A549 (cell line): ENCODE results near the gene PRAMEF11.

Experiments
- EHMT2 ChIP-seq: fragments of 200-600 bp; sonication (generic); IDR thresholded peaks from 2 replicates; pipeline ENCODE4 v1.6.1; 2016; ENCODE audit warnings: antibody characterized with exemption, low read depth, mild to moderate bottlenecking, moderate library complexity
- EP300 ChIP-seq, 2 experiments: fragments of >200 bp; sonication (Bioruptor Twin); formaldehyde crosslinking; IDR thresholded peaks; 2 replicates in 1 of 2; 3 replicates in 1 of 2; pipeline ENCODE4 v1.6.1; 2016 to 2017
- HDAC2 ChIP-seq: fragments of 200-600 bp; sonication (generic); IDR thresholded peaks from 2 replicates; pipeline ENCODE4 v1.6.1; 2016
- HOXA7 ChIP-seq: fragments of 250-450 bp; sonication (Bioruptor Pico); IDR thresholded peaks from 2 replicates; pipeline ENCODE4 v1.5.0; 2020; ENCODE audit warnings: mild to moderate bottlenecking, moderate library complexity
- MAFK ChIP-seq: fragments of 450-650 bp; IDR thresholded peaks from 2 replicates; pipeline ENCODE4 v1.6.1; 2014; ENCODE audit not compliant: partially characterized antibody
- NR3C1 ChIP-seq: fragments of >200 bp; sonication (Bioruptor Twin); formaldehyde crosslinking; IDR thresholded peaks from 3 replicates; pipeline ENCODE4 v1.6.1; 2017
- POLR2A ChIP-seq: IDR thresholded peaks from 2 replicates; pipeline ENCODE4 v1.6.1; 2012; ENCODE audit warnings: mild to moderate bottlenecking, low read length
- TF ChIP-seq, protein P1 (sequence below): fragments of >200 bp; sonication (Bioruptor Twin); formaldehyde crosslinking; IDR thresholded peaks from 3 replicates; pipeline ENCODE4 v1.5.1; 2016

DNA sequence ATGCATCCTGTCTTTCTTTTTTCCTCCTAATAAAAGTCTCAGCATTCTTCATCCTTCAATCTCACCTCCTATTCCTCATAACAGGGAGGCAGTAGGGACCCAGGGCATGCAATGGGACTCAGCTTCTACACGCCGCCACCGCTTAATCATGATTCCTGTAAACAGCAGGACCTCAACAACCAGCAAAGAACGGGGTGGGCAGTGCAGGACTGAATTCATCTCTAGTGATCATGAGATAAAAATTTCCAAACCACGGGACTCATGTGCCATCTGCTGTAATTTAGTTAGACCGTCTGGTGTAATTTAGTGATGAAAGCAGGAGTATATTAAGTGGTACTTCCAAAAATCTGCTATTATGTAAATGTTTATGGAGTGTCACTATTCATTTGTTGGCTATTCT, 52.3 kb downstream of the PRAMEF11 start:
- TF ChIP-seq EP300 (IDR thresholded peaks at IDR 0.05) = no peak
- TF ChIP-seq, protein P1, sequence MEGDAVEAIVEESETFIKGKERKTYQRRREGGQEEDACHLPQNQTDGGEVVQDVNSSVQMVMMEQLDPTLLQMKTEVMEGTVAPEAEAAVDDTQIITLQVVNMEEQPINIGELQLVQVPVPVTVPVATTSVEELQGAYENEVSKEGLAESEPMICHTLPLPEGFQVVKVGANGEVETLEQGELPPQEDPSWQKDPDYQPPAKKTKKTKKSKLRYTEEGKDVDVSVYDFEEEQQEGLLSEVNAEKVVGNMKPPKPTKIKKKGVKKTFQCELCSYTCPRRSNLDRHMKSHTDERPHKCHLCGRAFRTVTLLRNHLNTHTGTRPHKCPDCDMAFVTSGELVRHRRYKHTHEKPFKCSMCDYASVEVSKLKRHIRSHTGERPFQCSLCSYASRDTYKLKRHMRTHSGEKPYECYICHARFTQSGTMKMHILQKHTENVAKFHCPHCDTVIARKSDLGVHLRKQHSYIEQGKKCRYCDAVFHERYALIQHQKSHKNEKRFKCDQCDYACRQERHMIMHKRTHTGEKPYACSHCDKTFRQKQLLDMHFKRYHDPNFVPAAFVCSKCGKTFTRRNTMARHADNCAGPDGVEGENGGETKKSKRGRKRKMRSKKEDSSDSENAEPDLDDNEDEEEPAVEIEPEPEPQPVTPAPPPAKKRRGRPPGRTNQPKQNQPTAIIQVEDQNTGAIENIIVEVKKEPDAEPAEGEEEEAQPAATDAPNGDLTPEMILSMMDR = no peak
- TF ChIP-seq HOXA7 = no peak
- no peak for TF ChIP-seq HDAC2
- TF ChIP-seq NR3C1 = no peak
- no peak for TF ChIP-seq EHMT2
- no peak for TF ChIP-seq MAFK
- TF ChIP-seq POLR2A = no peak
